Measurements from ENCODE around the gene CNGA4.
"Not testable (repeated sequence)": the region's sequence is repeated elsewhere in the genome, so short reads cannot be mapped to it uniquely, and the experiment has no call there.

The CNGA4 gene

GRCh38 chr11:6268820-6269219 lies 29.9 kb downstream of the CNGA4 start:
- DNase-seq = no peak
- no peak overlapping the region for H3K27ac Mint-ChIP-seq
- no peaks in the 10 kb centered on the region for H3K4me1 Mint-ChIP-seq (ENCODE audit: low read depth)
- H3K9me3 Mint-ChIP-seq = no peaks in the 10 kb centered on the region
- peaks cover 48% of the 10 kb centered on the region for H3K27me3 Mint-ChIP-seq
- no peaks in the 10 kb centered on the region for H3K36me3 Mint-ChIP-seq (ENCODE audit: low read depth)
- no peak overlapping the region for H3K4me3 Mint-ChIP-seq

GRCh38 chr11:6269994-6270393 lies 31.1 kb downstream of the CNGA4 start:
- H3K27ac Mint-ChIP-seq = no peak overlapping the region
- H3K4me3 Mint-ChIP-seq = no peak overlapping the region
- DNase-seq = no peak
- H3K27me3 Mint-ChIP-seq = peaks cover 51% of the 10 kb centered on the region
- H3K36me3 Mint-ChIP-seq (ENCODE audit: low read depth) = no peaks in the 10 kb centered on the region
- H3K9me3 Mint-ChIP-seq = no peaks in the 10 kb centered on the region
- H3K4me1 Mint-ChIP-seq (ENCODE audit: low read depth) = no peaks in the 10 kb centered on the region

GRCh38 chr11:6270584-6271246 lies 31.8 kb downstream of the CNGA4 start:
- H3K4me3 Mint-ChIP-seq = no peak overlapping the region
- H3K27me3 Mint-ChIP-seq = peaks cover 56% of the 10 kb centered on the region

GRCh38 chr11:6271598-6271997 lies 32.7 kb downstream of the CNGA4 start:
- H3K36me3 Mint-ChIP-seq (ENCODE audit: low read depth) = no peaks in the 10 kb centered on the region
- no peak overlapping the region for H3K27ac Mint-ChIP-seq
- peaks cover 60% of the 10 kb centered on the region for H3K27me3 Mint-ChIP-seq
- H3K4me1 Mint-ChIP-seq (ENCODE audit: low read depth) = no peaks in the 10 kb centered on the region
- no peak for DNase-seq
- H3K9me3 Mint-ChIP-seq = no peaks in the 10 kb centered on the region
- H3K4me3 Mint-ChIP-seq = no peak overlapping the region

More at GRCh38 chr11:6270584-6271246, 31.8 kb downstream of the CNGA4 start:
- no peak for DNase-seq
- H3K27ac Mint-ChIP-seq = no peak overlapping the region
- H3K36me3 Mint-ChIP-seq (ENCODE audit: low read depth) = no peaks in the 10 kb centered on the region
- H3K4me1 Mint-ChIP-seq (ENCODE audit: low read depth) = no peaks in the 10 kb centered on the region
- no peaks in the 10 kb centered on the region for H3K9me3 Mint-ChIP-seq

- Mint-ChIP-seq H3K4me1 (ENCODE audit: low read depth) (no peaks in the 10 kb centered on the region), H3K27me3 (peaks cover 74% of the 10 kb centered on the region), H3K36me3 (ENCODE audit: low read depth) (no peaks in the 10 kb centered on the region), H3K4me3 (no peak overlapping the region), H3K27ac (no peak overlapping the region), H3K9me3 (no peaks in the 10 kb centered on the region)
- no peak for DNase-seq
Measured at GRCh38 chr11:6273188-6273587, 34.3 kb downstream of the CNGA4 start.

GRCh38 chr11:6280809-6281208 lies 41.9 kb downstream of the CNGA4 start:
- not testable (repeated sequence) for H3K9me3 Mint-ChIP-seq; H3K27ac Mint-ChIP-seq; H3K36me3 Mint-ChIP-seq (ENCODE audit: low read depth); H3K4me1 Mint-ChIP-seq (ENCODE audit: low read depth); DNase-seq; H3K4me3 Mint-ChIP-seq
- H3K27me3 Mint-ChIP-seq = peaks cover 69% of the 10 kb centered on the region

- Mint-ChIP-seq H3K27me3 (peaks cover 63% of the 10 kb centered on the region), H3K27ac (no peak overlapping the region), H3K9me3 (no peaks in the 10 kb centered on the region), H3K36me3 (ENCODE audit: low read depth) (no peaks in the 10 kb centered on the region), H3K4me3 (no peak overlapping the region), H3K4me1 (ENCODE audit: low read depth) (no peaks in the 10 kb centered on the region)
- no peak for DNase-seq
Measured at GRCh38 chr11:6283453-6284023, 44.6 kb downstream of the CNGA4 start.

GRCh38 chr11:6284250-6284649 lies 45.4 kb downstream of the CNGA4 start:
- H3K4me1 Mint-ChIP-seq (ENCODE audit: low read depth) = no peaks in the 10 kb centered on the region
- no peaks in the 10 kb centered on the region for H3K36me3 Mint-ChIP-seq (ENCODE audit: low read depth)
- H3K27ac Mint-ChIP-seq = no peak overlapping the region
- H3K9me3 Mint-ChIP-seq = no peaks in the 10 kb centered on the region
- peaks cover 63% of the 10 kb centered on the region for H3K27me3 Mint-ChIP-seq
- no peak for DNase-seq
- no peak overlapping the region for H3K4me3 Mint-ChIP-seq

- no peak for DNase-seq
- Mint-ChIP-seq H3K4me3 (no peak overlapping the region), H3K9me3 (no peaks in the 10 kb centered on the region), H3K27me3 (peaks cover 69% of the 10 kb centered on the region), H3K36me3 (ENCODE audit: low read depth) (no peaks in the 10 kb centered on the region), H3K4me1 (ENCODE audit: low read depth) (no peaks in the 10 kb centered on the region), H3K27ac (no peak overlapping the region)
Measured at GRCh38 chr11:6285019-6285418, 46.1 kb downstream of the CNGA4 start.
